Glutamatergic neuron (in vitro differentiated cells): Measurements from ENCODE around the gene URAD. TPM values are rescaled to one million over a fixed set of nuclear protein-coding genes. Genes with fewer than 3 reads are reported as not detected.

Experiments
- DNase-seq: peaks from one replicate; pipeline ENCODE4 v3.0.0; 2022
- H3K27ac Mint-ChIP-seq: one replicate; pipeline ENCODE4 v1.8.0; 2020; ENCODE audit warnings: mild to moderate bottlenecking, mixed read lengths, inconsistent platforms; ENCODE audit not compliant: unreplicated experiment
- H3K27me3 Mint-ChIP-seq: one replicate; pipeline ENCODE4 v1.8.0; 2020; ENCODE audit warnings: mild to moderate bottlenecking, moderate library complexity, mixed read lengths, inconsistent platforms; ENCODE audit not compliant: unreplicated experiment
- H3K36me3 Mint-ChIP-seq: one replicate; pipeline ENCODE4 v1.8.0; 2020; ENCODE audit warnings: mild to moderate bottlenecking, mixed read lengths, inconsistent platforms; ENCODE audit not compliant: unreplicated experiment
- H3K4me1 Mint-ChIP-seq: one replicate; pipeline ENCODE4 v1.8.0; 2020; ENCODE audit warnings: mild to moderate bottlenecking, low read depth, mixed read lengths, inconsistent platforms; ENCODE audit not compliant: unreplicated experiment
- H3K4me3 Mint-ChIP-seq: one replicate; pipeline ENCODE4 v1.8.0; 2020; ENCODE audit warnings: mild to moderate bottlenecking, mixed read lengths, inconsistent platforms; ENCODE audit not compliant: unreplicated experiment
- H3K9me3 Mint-ChIP-seq: one replicate; pipeline ENCODE4 v1.8.0; 2020; ENCODE audit warnings: mild to moderate bottlenecking, moderate library complexity, mixed read lengths, inconsistent platforms; ENCODE audit not compliant: unreplicated experiment
- total RNA-seq: library from RNA; stranded (reverse); fragmentation: NEBNext Ultra II Directional; extraction: Animal tissue kit (Norgen Biotek cat#: 25700); gene quantifications from one replicate; pipeline ENCODE4 v1.2.1, GENCODE V29; 2021; ENCODE audit not compliant: unreplicated experiment
- TF ChIP-seq, protein P1 (sequence below): fragments of 200-600 bp; sonication (generic); IDR thresholded peaks from one replicate; pipeline ENCODE4 v1.5.0; 2021; ENCODE audit not compliant: partially characterized antibody, unreplicated experiment

URAD gene
- total RNA-seq, 1 donor from 2014 or later = not detected

DNA sequence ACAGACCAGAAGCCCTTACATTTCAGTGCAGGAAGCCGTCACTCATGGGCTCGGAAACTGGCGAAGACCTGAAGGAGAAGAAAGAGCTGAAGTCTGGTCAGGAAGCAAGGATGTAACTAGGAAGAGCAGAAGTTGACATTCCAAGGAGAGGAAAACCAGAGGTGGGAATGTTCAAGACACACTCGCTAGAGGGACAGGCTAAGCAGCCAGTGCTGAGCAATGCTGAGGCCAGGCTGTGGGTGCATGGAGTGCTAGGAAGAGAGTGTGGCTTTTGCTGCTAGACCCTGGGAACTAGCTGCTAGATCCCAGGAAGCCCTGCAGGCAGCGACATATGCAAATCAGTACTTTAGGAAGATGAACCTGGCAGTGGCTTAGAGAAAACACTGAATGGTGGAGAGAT lies 12.1 kb upstream of the URAD start:
- Mint-ChIP-seq H3K9me3 (peaks cover 2% of the 10 kb centered on the region), H3K36me3 (no peaks in the 10 kb centered on the region), H3K4me3 (no peak overlapping the region), H3K4me1 (peaks cover 4% of the 10 kb centered on the region), H3K27ac (peak overlapping the region; percentile 31), H3K27me3 (peaks cover 2% of the 10 kb centered on the region)
- TF ChIP-seq, protein P1, sequence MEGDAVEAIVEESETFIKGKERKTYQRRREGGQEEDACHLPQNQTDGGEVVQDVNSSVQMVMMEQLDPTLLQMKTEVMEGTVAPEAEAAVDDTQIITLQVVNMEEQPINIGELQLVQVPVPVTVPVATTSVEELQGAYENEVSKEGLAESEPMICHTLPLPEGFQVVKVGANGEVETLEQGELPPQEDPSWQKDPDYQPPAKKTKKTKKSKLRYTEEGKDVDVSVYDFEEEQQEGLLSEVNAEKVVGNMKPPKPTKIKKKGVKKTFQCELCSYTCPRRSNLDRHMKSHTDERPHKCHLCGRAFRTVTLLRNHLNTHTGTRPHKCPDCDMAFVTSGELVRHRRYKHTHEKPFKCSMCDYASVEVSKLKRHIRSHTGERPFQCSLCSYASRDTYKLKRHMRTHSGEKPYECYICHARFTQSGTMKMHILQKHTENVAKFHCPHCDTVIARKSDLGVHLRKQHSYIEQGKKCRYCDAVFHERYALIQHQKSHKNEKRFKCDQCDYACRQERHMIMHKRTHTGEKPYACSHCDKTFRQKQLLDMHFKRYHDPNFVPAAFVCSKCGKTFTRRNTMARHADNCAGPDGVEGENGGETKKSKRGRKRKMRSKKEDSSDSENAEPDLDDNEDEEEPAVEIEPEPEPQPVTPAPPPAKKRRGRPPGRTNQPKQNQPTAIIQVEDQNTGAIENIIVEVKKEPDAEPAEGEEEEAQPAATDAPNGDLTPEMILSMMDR = no peak
- DNase-seq = no peak

DNA sequence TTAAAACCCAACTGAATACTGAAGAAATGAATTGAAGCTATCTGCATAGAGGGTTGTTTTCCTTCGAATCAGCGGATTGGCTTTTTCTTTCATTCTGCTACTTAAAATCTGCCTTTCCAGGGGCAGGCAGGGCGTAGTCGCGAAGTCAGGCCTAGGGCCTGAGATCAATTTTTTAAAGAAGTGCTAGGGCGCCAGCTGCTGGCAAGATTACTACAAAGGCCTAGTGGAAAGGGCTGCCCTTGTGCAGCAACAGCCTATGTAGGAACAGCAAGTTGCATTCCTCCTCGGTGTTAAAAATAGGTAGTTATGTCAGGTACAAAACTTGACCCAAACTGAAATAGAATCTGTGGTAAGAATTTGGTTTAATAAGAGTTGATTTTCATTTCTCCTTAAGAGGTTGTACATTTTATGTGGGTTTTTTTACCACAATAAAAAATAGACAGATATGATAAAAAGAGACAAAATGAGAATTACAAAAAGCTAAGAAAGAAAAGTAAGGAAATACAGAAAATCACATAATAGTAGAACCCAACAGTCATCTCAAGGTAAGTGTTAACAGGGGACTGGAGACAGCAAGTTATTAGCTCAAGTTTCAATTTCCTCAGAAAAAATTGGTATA lies 9.5 kb upstream of the URAD start:
- H3K36me3 Mint-ChIP-seq = no peaks in the 10 kb centered on the region
- H3K9me3 Mint-ChIP-seq = peaks cover 2% of the 10 kb centered on the region
- H3K27ac Mint-ChIP-seq = no peak overlapping the region
- peak; percentile 58 for DNase-seq
- peaks cover 4% of the 10 kb centered on the region for H3K4me1 Mint-ChIP-seq
- H3K4me3 Mint-ChIP-seq = no peak overlapping the region
- H3K27me3 Mint-ChIP-seq = peaks cover 2% of the 10 kb centered on the region
- TF ChIP-seq, protein P1 = peak; percentile 20

DNA sequence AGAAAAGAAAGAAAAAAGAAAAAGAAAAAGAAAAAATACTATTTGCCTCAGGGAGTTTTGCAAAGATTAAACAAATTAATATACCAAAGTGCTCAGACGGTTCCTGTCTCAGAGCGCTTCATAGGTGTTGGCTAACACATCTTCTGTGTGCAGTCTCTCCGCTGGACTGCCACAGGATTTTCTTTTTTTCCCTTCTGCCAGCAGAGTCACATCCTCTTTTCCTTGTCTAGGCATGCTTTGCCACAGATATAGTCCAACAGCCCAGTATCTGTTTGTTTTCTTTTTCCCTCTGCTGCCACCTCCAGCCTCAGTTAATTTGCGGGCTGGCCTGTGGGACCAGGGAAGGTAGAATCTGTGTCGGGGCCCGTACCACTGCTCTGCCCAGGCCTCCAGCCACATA lies 3.4 kb upstream of the URAD start:
- peaks cover 8% of the 10 kb centered on the region for H3K9me3 Mint-ChIP-seq
- no peak overlapping the region for H3K4me3 Mint-ChIP-seq
- TF ChIP-seq, protein P1 = no peak
- no peak for DNase-seq
- no peak overlapping the region for H3K27ac Mint-ChIP-seq
- H3K36me3 Mint-ChIP-seq = no peaks in the 10 kb centered on the region
- H3K27me3 Mint-ChIP-seq = peaks cover 3% of the 10 kb centered on the region
- H3K4me1 Mint-ChIP-seq = peaks cover 8% of the 10 kb centered on the region

DNA sequence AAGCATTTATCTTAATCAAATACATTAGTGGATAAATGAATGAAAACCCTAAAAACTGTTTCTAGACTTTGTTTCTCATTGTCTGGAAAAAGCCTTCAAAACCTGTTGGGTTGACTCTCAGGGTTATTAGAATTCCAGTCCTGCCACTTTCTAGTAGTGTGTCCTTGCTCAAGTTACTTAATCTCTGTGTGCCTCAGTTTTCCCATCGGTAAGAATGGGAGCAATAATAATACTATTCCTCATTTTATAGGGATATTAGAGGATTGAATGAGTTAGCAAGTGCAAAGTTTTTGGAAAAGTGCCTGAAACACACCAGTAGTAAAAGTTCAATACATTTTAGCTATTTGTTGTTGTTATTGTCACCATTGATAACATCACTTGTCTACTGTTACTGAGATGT lies 2.9 kb downstream of the URAD start:
- no peak overlapping the region for H3K4me3 Mint-ChIP-seq
- H3K4me1 Mint-ChIP-seq = peaks cover 17% of the 10 kb centered on the region
- H3K27me3 Mint-ChIP-seq = peaks cover 32% of the 10 kb centered on the region
- H3K27ac Mint-ChIP-seq = no peak overlapping the region
- H3K9me3 Mint-ChIP-seq = peaks cover 12% of the 10 kb centered on the region
- no peaks in the 10 kb centered on the region for H3K36me3 Mint-ChIP-seq
- TF ChIP-seq, protein P1 = no peak
- DNase-seq = no peak

DNA sequence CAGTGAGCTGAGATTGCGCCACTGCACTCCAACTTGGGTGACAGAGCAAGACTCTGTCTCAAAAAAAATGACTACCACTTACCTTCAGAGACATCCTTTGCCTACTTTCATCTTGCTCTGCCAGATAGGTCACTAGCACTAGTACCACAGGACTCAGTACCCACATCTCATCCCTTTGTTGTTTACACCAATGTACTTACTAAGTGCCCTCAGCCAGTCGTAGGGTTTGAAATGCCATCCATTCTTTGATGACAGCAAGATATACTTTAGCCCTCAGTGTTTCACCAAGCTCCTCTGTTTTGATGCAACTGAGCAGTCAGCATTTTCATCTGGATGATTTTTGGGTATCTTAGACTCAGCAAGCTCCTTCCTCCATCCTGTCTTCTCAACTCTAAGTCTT lies 6.1 kb downstream of the URAD start:
- TF ChIP-seq, protein P1 = no peak
- peaks cover 49% of the 10 kb centered on the region for H3K27me3 Mint-ChIP-seq
- no peak overlapping the region for H3K27ac Mint-ChIP-seq
- no peaks in the 10 kb centered on the region for H3K36me3 Mint-ChIP-seq
- peaks cover 15% of the 10 kb centered on the region for H3K4me1 Mint-ChIP-seq
- peaks cover 16% of the 10 kb centered on the region for H3K9me3 Mint-ChIP-seq
- no peak overlapping the region for H3K4me3 Mint-ChIP-seq
- DNase-seq = no peak
